ENCODE data around the gene LMBR1. TPM values are rescaled to one million over a fixed set of nuclear protein-coding genes. Genes with fewer than 3 reads are reported as not detected.

LMBR1 gene
- total and polyA plus RNA-seq, 2 donors (not counting 3 experiments of a cell fraction or from before 2014, with no cell fraction given), result 14.0 to 72.9 TPM

DNA sequence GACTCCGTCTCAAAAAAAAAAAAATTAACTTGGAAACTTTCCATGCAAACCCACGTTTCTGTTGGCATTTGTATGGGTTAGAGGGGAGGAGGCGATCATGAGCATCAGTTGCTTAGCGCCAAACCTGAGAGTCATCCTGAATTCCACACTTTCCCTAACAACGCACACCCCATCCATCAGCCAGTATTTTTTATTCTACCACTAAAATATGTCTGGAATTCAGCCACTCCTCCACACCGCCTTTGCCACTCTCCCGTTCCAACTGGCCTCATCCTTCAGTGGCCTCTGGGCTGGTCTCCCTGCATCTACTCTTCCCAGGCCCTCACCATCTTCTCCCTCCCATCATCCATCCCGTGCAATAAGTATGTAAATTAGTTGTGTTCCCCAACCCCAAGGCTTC lies 4.7 kb upstream of the LMBR1 start:
- CTCF ChIA-PET, result no interaction called here
- FAIRE-seq (no peak), DNase-seq (ENCODE audit: low read depth, low spot score) (no peak)
- Histone ChIP-seq H2AFZ (ENCODE audit: low read depth, low read length) (no peak overlapping the region), H3K27me3 (ENCODE audit: control insufficient read depth in 2 of 2, insufficient read depth in 2 of 2, low read length in 2 of 2) (no peaks in the 10 kb centered on the region), H3K4me3 (replicated peaks in 1 of 3; ENCODE audit: insufficient read depth in 1 of 3, low read depth in 1 of 3, low read length in 3 of 3) (no peak overlapping the region), H4K20me1 (replicated peaks; ENCODE audit: control insufficient read depth, extremely low read depth, insufficient read depth, low read length) (no peaks in the 10 kb centered on the region), H3K4me2 (ENCODE audit: insufficient read depth, low read length) (no peak overlapping the region), H3K9me1 (replicated peaks; ENCODE audit: control insufficient read depth, extremely low read depth, insufficient read depth, low read length) (no peaks in the 10 kb centered on the region), H3K36me3 (ENCODE audit: control insufficient read depth in 2 of 2, extremely low read depth in 1 of 2, insufficient read depth in 2 of 2, low read length in 2 of 2) (no peaks in the 10 kb centered on the region), H3K9ac (replicated peaks; ENCODE audit: extremely low read depth, insufficient read depth, low read length) (no peak overlapping the region), H3K9me3 (replicated peaks; ENCODE audit: control insufficient read depth, insufficient read depth, low read length) (no peaks in the 10 kb centered on the region), H3K27ac (ENCODE audit: insufficient read depth, low read depth, low read length) (no peak overlapping the region), H3K79me2 (ENCODE audit: control insufficient read depth, insufficient read depth, low read length) (no peaks in the 10 kb centered on the region), H3K4me1 (ENCODE audit: control insufficient read depth, extremely low read depth, insufficient read depth, low read length) (peaks cover 8% of the 10 kb centered on the region)
- POLR2A ChIA-PET, result no interaction called here
- dilution Hi-C loops (cut with MboI; ENCODE audit: extremely low pct_ligation_motif_present, low sequenced_read_pairs), result no loop called here
- intact Hi-C loops (cut with micrococcal nuclease), result no loop called here
- BruUV-seq (replicated peaks), result no TSS peak
- TF ChIP-seq FOS (IDR thresholded peaks at IDR 0.05; ENCODE audit: borderline replicate concordance, insufficient read depth, low read length) (no peak), MYC (IDR thresholded peaks at IDR 0.05; ENCODE audit: low read depth, low read length) (no peak), POLR2AphosphoS5 (IDR thresholded peaks at IDR 0.05; ENCODE audit: insufficient read depth, low read depth, low read length) (no peak), POLR2A (IDR thresholded peaks at IDR 0.05; ENCODE audit: low read depth, low read length) (no peak), CTCF (IDR thresholded peaks at IDR 0.05; ENCODE audit: extremely low read depth in 1 of 2, insufficient read depth in 1 of 2, low read depth in 1 of 2, low read length in 2 of 2) (no peak), EZH2 (IDR thresholded peaks at IDR 0.05; ENCODE audit: borderline replicate concordance, low read depth, low read length, severe bottlenecking) (no peak), JUN (IDR thresholded peaks at IDR 0.05; ENCODE audit: borderline replicate concordance, insufficient read depth, insufficient read length, low read depth) (no peak), GATA2 (IDR thresholded peaks at IDR 0.05; ENCODE audit: insufficient read depth, insufficient read length, low read depth, low read length) (no peak), MAX (IDR thresholded peaks at IDR 0.05; ENCODE audit: insufficient read depth, insufficient read length) (no peak)

Measured in endothelial cell of umbilical vein (primary cell).